Measurements from ENCODE around the gene LINC00305. TPM values are rescaled to one million over a fixed set of nuclear protein-coding genes. Genes with fewer than 3 reads are reported as not detected.

Gene LINC00305
- total RNA-seq, 2 donors from 2014 or later: not detected

DNA sequence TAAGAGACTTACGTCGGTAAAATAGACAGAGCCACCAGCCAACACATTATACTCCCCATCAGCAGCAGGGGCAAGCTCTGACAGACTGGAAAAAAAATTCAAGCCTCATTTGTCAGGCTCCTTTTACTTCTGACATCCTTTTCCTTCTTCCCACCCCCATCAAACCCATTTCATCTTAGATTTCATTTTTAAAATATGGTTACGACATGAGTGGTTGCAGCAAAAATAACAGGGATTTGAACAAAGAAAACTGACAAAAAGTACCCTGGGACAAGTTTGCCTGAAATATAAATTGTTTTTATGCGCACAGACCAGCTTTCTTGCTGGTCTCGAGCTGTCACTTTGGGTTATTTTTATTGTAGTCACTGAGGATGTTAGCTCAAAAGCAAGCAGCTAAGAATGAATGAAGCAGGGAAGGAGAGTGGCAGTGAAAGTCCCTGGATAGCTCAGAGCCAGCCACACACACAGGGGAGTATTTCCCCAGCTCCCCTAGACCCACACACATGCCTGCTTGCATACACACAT, 30.7 kb upstream of the LINC00305 start:
- H3K4me3 ChIP-seq: no peak overlapping the region
- H3K9me3 ChIP-seq: no peaks in the 10 kb centered on the region
- H3K27me3 ChIP-seq: no peaks in the 10 kb centered on the region
- DNase-seq (ENCODE audit: low spot score): no peak
- no peaks in the 10 kb centered on the region for H3K4me1 ChIP-seq
- TF ChIP-seq, protein P1, sequence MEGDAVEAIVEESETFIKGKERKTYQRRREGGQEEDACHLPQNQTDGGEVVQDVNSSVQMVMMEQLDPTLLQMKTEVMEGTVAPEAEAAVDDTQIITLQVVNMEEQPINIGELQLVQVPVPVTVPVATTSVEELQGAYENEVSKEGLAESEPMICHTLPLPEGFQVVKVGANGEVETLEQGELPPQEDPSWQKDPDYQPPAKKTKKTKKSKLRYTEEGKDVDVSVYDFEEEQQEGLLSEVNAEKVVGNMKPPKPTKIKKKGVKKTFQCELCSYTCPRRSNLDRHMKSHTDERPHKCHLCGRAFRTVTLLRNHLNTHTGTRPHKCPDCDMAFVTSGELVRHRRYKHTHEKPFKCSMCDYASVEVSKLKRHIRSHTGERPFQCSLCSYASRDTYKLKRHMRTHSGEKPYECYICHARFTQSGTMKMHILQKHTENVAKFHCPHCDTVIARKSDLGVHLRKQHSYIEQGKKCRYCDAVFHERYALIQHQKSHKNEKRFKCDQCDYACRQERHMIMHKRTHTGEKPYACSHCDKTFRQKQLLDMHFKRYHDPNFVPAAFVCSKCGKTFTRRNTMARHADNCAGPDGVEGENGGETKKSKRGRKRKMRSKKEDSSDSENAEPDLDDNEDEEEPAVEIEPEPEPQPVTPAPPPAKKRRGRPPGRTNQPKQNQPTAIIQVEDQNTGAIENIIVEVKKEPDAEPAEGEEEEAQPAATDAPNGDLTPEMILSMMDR (IDR thresholded peaks at IDR 0.05): no peak
- H3K27ac ChIP-seq: no peak overlapping the region
- H3K36me3 ChIP-seq: no peaks in the 10 kb centered on the region

DNA sequence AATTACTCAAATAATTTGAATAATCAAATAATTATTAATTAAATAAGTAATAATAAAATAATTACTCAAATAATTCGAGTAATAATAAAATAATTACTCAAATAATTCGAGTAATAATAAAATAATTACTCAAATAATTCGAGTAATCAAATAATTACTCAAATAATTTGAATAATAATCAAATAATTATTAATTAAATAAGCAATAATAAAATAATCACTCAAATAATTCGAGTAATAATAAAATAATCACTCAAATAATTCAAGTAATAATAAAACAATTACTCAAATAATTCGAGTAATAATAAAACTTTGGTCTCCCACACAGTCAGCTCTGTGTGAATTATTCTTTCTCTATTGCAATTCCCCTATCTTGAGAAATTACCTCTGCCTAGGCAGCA, 30.0 kb upstream of the LINC00305 start:
- no peak overlapping the region for H3K27ac ChIP-seq
- no peak overlapping the region for H3K4me3 ChIP-seq
- H3K4me1 ChIP-seq: no peaks in the 10 kb centered on the region
- no peak for DNase-seq (ENCODE audit: low spot score)
- no peaks in the 10 kb centered on the region for H3K36me3 ChIP-seq
- H3K9me3 ChIP-seq: no peaks in the 10 kb centered on the region
- no peaks in the 10 kb centered on the region for H3K27me3 ChIP-seq
- TF ChIP-seq, protein P1 (IDR thresholded peaks at IDR 0.05): no peak

DNA sequence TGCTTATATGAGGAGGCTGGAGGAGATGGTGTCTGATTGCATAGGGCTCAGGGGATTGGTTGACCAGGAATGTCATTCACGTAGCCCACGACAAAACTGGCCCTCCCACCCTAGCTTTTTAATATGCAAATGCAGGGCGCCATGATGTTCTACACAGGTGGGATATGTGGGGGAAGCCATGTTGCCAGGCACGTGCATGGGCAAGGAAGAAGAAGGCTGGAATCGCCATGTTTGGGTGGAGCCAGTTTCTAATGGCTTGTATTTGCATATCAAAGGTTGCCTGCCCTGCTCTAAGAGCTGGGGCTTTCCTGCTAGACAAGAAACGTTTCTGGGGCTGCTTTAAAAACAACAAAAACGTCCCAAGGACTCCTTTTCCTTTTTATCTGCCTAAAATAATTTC, 26.5 kb upstream of the LINC00305 start:
- H3K36me3 ChIP-seq: no peaks in the 10 kb centered on the region
- H3K4me1 ChIP-seq: no peaks in the 10 kb centered on the region
- no peaks in the 10 kb centered on the region for H3K27me3 ChIP-seq
- no peak overlapping the region for H3K4me3 ChIP-seq
- TF ChIP-seq, protein P1 (IDR thresholded peaks at IDR 0.05): no peak
- peaks cover 0 to 7% of the 10 kb centered on the region in 2 donors for H3K9me3 ChIP-seq
- DNase-seq (ENCODE audit: low spot score): no peak
- no peak overlapping the region for H3K27ac ChIP-seq

DNA sequence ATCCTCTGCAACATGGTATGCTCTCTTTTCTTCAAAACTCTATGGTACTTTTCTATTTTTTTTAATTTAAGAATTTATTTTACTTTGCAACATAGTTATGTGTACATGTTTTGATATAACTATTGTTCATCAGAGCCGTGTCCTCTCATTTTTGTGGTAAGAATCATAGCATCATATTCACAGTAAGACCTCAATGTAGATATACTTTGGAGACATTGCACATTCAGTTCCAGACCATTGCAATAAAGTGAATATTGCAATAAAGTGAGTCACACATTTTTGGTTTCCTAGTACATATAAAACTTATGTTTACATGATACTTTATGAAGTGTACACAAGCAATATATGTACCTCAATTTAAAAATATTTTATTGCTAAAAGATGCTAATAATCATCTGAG, 22.7 kb upstream of the LINC00305 start:
- TF ChIP-seq, protein P1 (IDR thresholded peaks at IDR 0.05): no peak
- Histone ChIP-seq H3K27me3 (no peaks in the 10 kb centered on the region), H3K27ac (no peak overlapping the region), H3K36me3 (no peaks in the 10 kb centered on the region), H3K9me3 (peaks cover 0 to 7% of the 10 kb centered on the region in 2 donors), H3K4me1 (no peaks in the 10 kb centered on the region), H3K4me3 (no peak overlapping the region)
- DNase-seq (ENCODE audit: low spot score): no peak

- H3K9me3 ChIP-seq: peaks cover 0 to 5% of the 10 kb centered on the region in 2 donors
- H3K4me1 ChIP-seq: no peaks in the 10 kb centered on the region
- TF ChIP-seq, protein P1 (IDR thresholded peaks at IDR 0.05): no peak
- H3K4me3 ChIP-seq: no peak overlapping the region
- DNase-seq (ENCODE audit: low spot score): no peak
- H3K36me3 ChIP-seq: no peaks in the 10 kb centered on the region
- H3K27me3 ChIP-seq: no peaks in the 10 kb centered on the region
- H3K27ac ChIP-seq: no peak overlapping the region
These were observed 18.6 kb upstream of the LINC00305 start for GRCh38 chr18:64167408-64167925.

- Histone ChIP-seq H3K9me3 (no peaks in the 10 kb centered on the region), H3K4me3 (no peak overlapping the region), H3K27ac (no peak overlapping the region), H3K36me3 (no peaks in the 10 kb centered on the region), H3K27me3 (no peaks in the 10 kb centered on the region), H3K4me1 (no peaks in the 10 kb centered on the region)
- DNase-seq (ENCODE audit: low spot score): no peak
- TF ChIP-seq, protein P1 (IDR thresholded peaks at IDR 0.05): no peak
These were observed 17.0 kb upstream of the LINC00305 start for GRCh38 chr18:64165906-64166305.

Measured in right atrium auricular region (tissue), 2 donors.